ENCODE results near the gene SMARCE1. TPM values are rescaled to one million over a fixed set of nuclear protein-coding genes. Genes with fewer than 3 reads are reported as not detected.

The SMARCE1 gene
- total RNA-seq, 1 experiment from 2014 or later, result 57.9 TPM

DNA sequence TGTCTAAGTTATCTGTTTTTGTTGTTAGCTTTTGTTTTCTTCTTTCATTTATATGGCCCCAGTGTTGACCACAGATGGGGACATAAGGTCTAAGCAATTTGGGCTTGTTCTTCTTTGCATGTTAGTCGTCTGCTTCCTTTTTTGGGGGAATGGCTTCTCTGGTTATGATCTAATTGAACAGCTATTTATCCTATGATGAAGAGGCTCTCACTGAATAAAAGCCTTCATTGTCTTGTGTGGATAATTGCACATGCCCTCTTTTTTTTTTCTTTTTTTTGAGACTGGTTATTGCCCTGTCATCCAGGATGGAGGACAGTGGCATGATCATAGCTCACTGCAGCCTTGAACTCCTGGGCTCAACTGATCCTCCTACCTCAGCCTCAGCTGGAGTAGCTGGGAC lies 13.7 kb downstream of the SMARCE1 start:
- no peak overlapping the region for H3K27ac ChIP-seq (ENCODE audit: low read length)
- ATAC-seq, result no peak

DNA sequence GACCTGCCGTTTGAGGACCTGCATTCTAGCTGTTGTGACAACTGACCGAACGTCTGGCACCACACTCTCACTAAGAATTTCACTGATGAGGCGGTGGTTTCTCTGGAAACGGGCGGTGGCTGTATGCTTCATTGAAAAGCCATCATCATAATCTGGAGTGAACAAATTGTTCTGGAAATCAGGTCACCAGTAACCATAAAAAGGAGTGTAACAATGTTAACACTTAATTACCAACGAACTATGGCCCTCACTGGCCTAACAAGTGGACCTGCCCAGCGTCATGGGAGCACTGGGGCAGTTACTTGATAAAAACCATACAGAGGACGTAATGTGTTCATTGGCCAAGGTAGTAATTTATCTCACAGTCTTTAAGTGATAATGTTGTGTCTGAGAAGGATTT lies 15.4 kb downstream of the SMARCE1 start:
- POLR2A ChIA-PET (ENCODE audit: unreplicated experiment), result no interaction called here
- Histone ChIP-seq H3K36me3 (ENCODE audit: low read depth, low read length) (peaks cover 74% of the 10 kb centered on the region), H3K4me1 (ENCODE audit: insufficient read depth, low read length) (no peaks in the 10 kb centered on the region), H2AFZ (ENCODE audit: low read length) (no peak overlapping the region), H3K9ac (ENCODE audit: low read length) (no peak overlapping the region), H3F3A (ENCODE audit: low read length, unreplicated experiment) (no peaks in the 10 kb centered on the region), H3K79me2 (ENCODE audit: low read length) (no peaks in the 10 kb centered on the region), H3K9me3 (ENCODE audit: low read length) (no peaks in the 10 kb centered on the region), H3K27me3 (ENCODE audit: low read length) (no peaks in the 10 kb centered on the region), H3K9me2 (replicated peaks; ENCODE audit: low read length) (no peaks in the 10 kb centered on the region), H4K20me1 (ENCODE audit: low read length) (no peaks in the 10 kb centered on the region), H3K27ac (ENCODE audit: low read length) (no peak overlapping the region), H3K4me2 (ENCODE audit: low read length) (no peak overlapping the region), H3K4me3 (ENCODE audit: low read length) (no peak overlapping the region)
- intact Hi-C loops (cut with micrococcal nuclease), result no loop called here
- no peak for DNase-seq
- no TSS peak for BruUV-seq (replicated peaks)
- CTCF ChIA-PET, result no interaction called here
- TF ChIP-seq EZH2 (IDR thresholded peaks at IDR 0.05; ENCODE audit: low read length, unreplicated experiment) (no peak), EZH2phosphoT487 (IDR thresholded peaks at IDR 0.05; ENCODE audit: borderline replicate concordance, low read length) (no peak), CTCF (conservative IDR thresholded peaks at IDR 0.05; ENCODE audit: low read depth, low read length) (no peak)
- no peak for ATAC-seq

More for the DNA sequence above, 13.7 kb downstream of the SMARCE1 start:
- H2AFZ ChIP-seq (ENCODE audit: low read length), result no peak overlapping the region
- H3K79me2 ChIP-seq (ENCODE audit: low read length), result 0 out of 2 replicates have a peak, but pooled peaks cover 4% of the 10 kb centered on the region
- no peaks in the 10 kb centered on the region for H3K4me1 ChIP-seq (ENCODE audit: insufficient read depth, low read length)
- CTCF ChIA-PET, result no interaction called here
- BruUV-seq (replicated peaks), result no TSS peak
- intact Hi-C loops (cut with micrococcal nuclease), result no loop called here
- H3K9me3 ChIP-seq (ENCODE audit: low read length), result no peaks in the 10 kb centered on the region
- H3K36me3 ChIP-seq (ENCODE audit: low read depth, low read length), result peaks cover 67% of the 10 kb centered on the region
- no peaks in the 10 kb centered on the region for H3K9me2 ChIP-seq (replicated peaks; ENCODE audit: low read length)
- H3K9ac ChIP-seq (ENCODE audit: low read length), result no peak overlapping the region
- DNase-seq, result no peak
- TF ChIP-seq EZH2phosphoT487 (IDR thresholded peaks at IDR 0.05; ENCODE audit: borderline replicate concordance, low read length) (no peak), CTCF (conservative IDR thresholded peaks at IDR 0.05; ENCODE audit: low read depth, low read length) (no peak), EZH2 (IDR thresholded peaks at IDR 0.05; ENCODE audit: low read length, unreplicated experiment) (no peak)
- 0 out of 2 replicates have a peak, but pooled peaks cover under 1% of the 10 kb centered on the region for H4K20me1 ChIP-seq (ENCODE audit: low read length)
- H3K27me3 ChIP-seq (ENCODE audit: low read length), result no peaks in the 10 kb centered on the region
- POLR2A ChIA-PET (ENCODE audit: unreplicated experiment), result no interaction called here
- no peak overlapping the region for H3K4me3 ChIP-seq (ENCODE audit: low read length)
- no peaks in the 10 kb centered on the region for H3F3A ChIP-seq (ENCODE audit: low read length, unreplicated experiment)
- no peak overlapping the region for H3K4me2 ChIP-seq (ENCODE audit: low read length)

- ATAC-seq (no peak), DNase-seq (no peak)
- CTCF ChIA-PET, result no interaction called here
- Histone ChIP-seq H2AFZ (ENCODE audit: low read length) (no peak overlapping the region), H3K4me3 (ENCODE audit: low read length) (no peak overlapping the region), H3K9ac (ENCODE audit: low read length) (no peak overlapping the region), H3K27me3 (ENCODE audit: low read length) (no peaks in the 10 kb centered on the region), H3K36me3 (ENCODE audit: low read depth, low read length) (peaks cover 50% of the 10 kb centered on the region), H3K4me1 (ENCODE audit: insufficient read depth, low read length) (no peaks in the 10 kb centered on the region), H3K27ac (ENCODE audit: low read length) (no peak overlapping the region), H4K20me1 (ENCODE audit: low read length) (no peaks in the 10 kb centered on the region), H3K9me2 (replicated peaks; ENCODE audit: low read length) (no peaks in the 10 kb centered on the region), H3F3A (ENCODE audit: low read length, unreplicated experiment) (no peaks in the 10 kb centered on the region), H3K4me2 (ENCODE audit: low read length) (no peak overlapping the region), H3K9me3 (ENCODE audit: low read length) (no peaks in the 10 kb centered on the region), H3K79me2 (ENCODE audit: low read length) (no peaks in the 10 kb centered on the region)
- intact Hi-C loops (cut with micrococcal nuclease), result no loop called here
- TF ChIP-seq CTCF (conservative IDR thresholded peaks at IDR 0.05; ENCODE audit: low read depth, low read length), result no peak
- no peak for TF ChIP-seq EZH2 (IDR thresholded peaks at IDR 0.05; ENCODE audit: low read length, unreplicated experiment)
- TF ChIP-seq EZH2phosphoT487 (IDR thresholded peaks at IDR 0.05; ENCODE audit: borderline replicate concordance, low read length), result no peak
- no TSS peak for BruUV-seq (replicated peaks)
- POLR2A ChIA-PET (ENCODE audit: unreplicated experiment), result interaction anchor here (0.6 kb wide), 1 partner anchor 56 kb away, joined by 5 read pairs; no protein-coding TSS in a partner anchor
These were observed 17.8 kb downstream of the SMARCE1 start for GRCh38 chr17:40629842-40630241.
